Hepatocyte (in vitro differentiated cells): Measurements from ENCODE around the gene VANGL1. TPM values are rescaled to one million over a fixed set of nuclear protein-coding genes. Genes with fewer than 3 reads are reported as not detected.

Experiments
- DNase-seq: peaks from one replicate; pipeline ENCODE4 v3.0.0-alpha.2; 2016; ENCODE audit warnings: low spot score
- H2AFZ ChIP-seq: fragments of 200-600 bp; sonication (generic); 2 replicates; pipeline ENCODE4 v1.6.0; 2016; ENCODE audit warnings: antibody characterized with exemption, mild to moderate bottlenecking
- H3K27ac ChIP-seq: fragments of 200-600 bp; sonication (generic); 2 replicates; pipeline ENCODE4 v1.5.1; 2016; ENCODE audit warnings: mild to moderate bottlenecking
- H3K27me3 ChIP-seq: fragments of 200-600 bp; sonication (generic); 2 replicates; pipeline ENCODE4 v1.6.1; 2016
- H3K36me3 ChIP-seq: fragments of 200-600 bp; sonication (generic); replicated peaks from 2 replicates; pipeline ENCODE4 v1.5.1; 2016; ENCODE audit warnings: low read depth; ENCODE audit not compliant: insufficient read depth
- H3K4me1 ChIP-seq: fragments of 200-600 bp; sonication (generic); 2 replicates; pipeline ENCODE4 v1.5.1; 2016; ENCODE audit warnings: mild to moderate bottlenecking, moderate library complexity; ENCODE audit not compliant: insufficient read depth
- H3K4me2 ChIP-seq: fragments of 200-600 bp; sonication (generic); 2 replicates; pipeline ENCODE4 v1.6.0; 2016
- H3K4me3 ChIP-seq: fragments of 200-600 bp; sonication (generic); 2 replicates; pipeline ENCODE4 v1.5.1; 2016; ENCODE audit warnings: mild to moderate bottlenecking
- H3K79me2 ChIP-seq: fragments of 200-600 bp; sonication (generic); 2 replicates; pipeline ENCODE4 v1.6.0; 2017; ENCODE audit warnings: mild to moderate bottlenecking
- H3K9me2 ChIP-seq: fragments of 200-600 bp; sonication (generic); replicated peaks from 2 replicates; pipeline ENCODE4 v1.6.0; 2017; ENCODE audit warnings: mild to moderate bottlenecking; ENCODE audit not compliant: insufficient read depth
- H3K9me3 ChIP-seq: fragments of 200-600 bp; sonication (generic); 2 replicates; pipeline ENCODE4 v1.5.1; 2016; ENCODE audit warnings: low read depth, mild to moderate bottlenecking
- H4K20me1 ChIP-seq: fragments of 200-600 bp; sonication (generic); 2 replicates; pipeline ENCODE4 v1.6.0; 2016; ENCODE audit warnings: mild to moderate bottlenecking; ENCODE audit not compliant: insufficient read depth, poor library complexity, severe bottlenecking
- CTCF ChIP-seq: fragments of 200-600 bp; sonication (generic); IDR thresholded peaks from 2 replicates; pipeline ENCODE4 v1.5.1; 2016; ENCODE audit warnings: antibody characterized with exemption, mild to moderate bottlenecking; ENCODE audit not compliant: poor library complexity
- EZH2 ChIP-seq: fragments of 200-600 bp; sonication (generic); IDR thresholded peaks from 2 replicates; pipeline ENCODE4 v1.6.1; 2016; ENCODE audit warnings: antibody characterized with exemption, mild to moderate bottlenecking, borderline replicate concordance
- EZH2phosphoT487 ChIP-seq: fragments of 200-600 bp; sonication (generic); IDR thresholded peaks from one replicate; pipeline ENCODE4 v1.6.1; 2018; ENCODE audit warnings: antibody characterized with exemption, mild to moderate bottlenecking, low read depth, moderate library complexity; ENCODE audit not compliant: unreplicated experiment, severe bottlenecking
- WGBS: methylation state at CpG from one replicate; pipeline ENCODE4 v1.1.6; 2016; ENCODE audit warnings: low lambda C conversion rate; ENCODE audit errors: missing lambda C conversion rate; 5-methylcytosine and 5-hydroxymethylcytosine counted together
- polyA plus RNA-seq: library from polyadenylated mRNA; unstranded; fragments of >200 nt; fragmentation: Nextera tagmentation; extraction: Ambion mirVana; gene quantifications from 2 replicates; pipeline ENCODE4 v1.2.1, GENCODE V29; 2016
- total RNA-seq: library from RNA; depleted of rRNA; stranded (reverse); fragments of >200 nt; gene quantifications from 2 replicates; pipeline ENCODE4 v1.2.3, GENCODE V29; 2014

Gene VANGL1
- total and polyA plus RNA-seq, 2 experiments from 2014 or later: 11.6 to 12.1 TPM

GRCh38 chr1:115714572-115715141 lies 72.9 kb downstream of the VANGL1 start:
- no peaks in the 10 kb centered on the region for H3K9me2 ChIP-seq
- WGBS: 31% methylated on average over 1 of the region's 1 CpG
- peak; percentile 71 for DNase-seq
- H3K27ac ChIP-seq: peak overlapping the region; percentile 93
- H3K4me3 ChIP-seq: no peak overlapping the region
- no peaks in the 10 kb centered on the region for H4K20me1 ChIP-seq
- TF ChIP-seq EZH2phosphoT487: no peak
- no peak for TF ChIP-seq CTCF
- TF ChIP-seq EZH2: no peak
- H3K27me3 ChIP-seq: no peaks in the 10 kb centered on the region
- H2AFZ ChIP-seq: no peak overlapping the region
- H3K4me1 ChIP-seq: peaks cover 7% of the 10 kb centered on the region
- no peaks in the 10 kb centered on the region for H3K79me2 ChIP-seq
- no peaks in the 10 kb centered on the region for H3K9me3 ChIP-seq
- no peaks in the 10 kb centered on the region for H3K36me3 ChIP-seq
- H3K4me2 ChIP-seq: peak overlapping the region; percentile 41

- no peaks in the 10 kb centered on the region for H3K9me2 ChIP-seq
- TF ChIP-seq EZH2phosphoT487 (no peak), EZH2 (no peak), CTCF (peak; percentile 51)
- no peak overlapping the region for H3K27ac ChIP-seq
- peaks cover 5% of the 10 kb centered on the region for H3K4me1 ChIP-seq
- H4K20me1 ChIP-seq: no peaks in the 10 kb centered on the region
- no peaks in the 10 kb centered on the region for H3K9me3 ChIP-seq
- DNase-seq: peak; percentile 56
- H3K4me3 ChIP-seq: no peak overlapping the region
- no peaks in the 10 kb centered on the region for H3K27me3 ChIP-seq
- 56% methylated on average over 5 of the region's 5 CpGs for WGBS
- no peaks in the 10 kb centered on the region for H3K36me3 ChIP-seq
- H2AFZ ChIP-seq: no peak overlapping the region
- H3K4me2 ChIP-seq: no peak overlapping the region
- no peaks in the 10 kb centered on the region for H3K79me2 ChIP-seq
Measured at GRCh38 chr1:115717541-115717940, 75.8 kb downstream of the VANGL1 start.

- Histone ChIP-seq H3K4me2 (no peak overlapping the region), H2AFZ (no peak overlapping the region), H3K79me2 (no peaks in the 10 kb centered on the region), H3K4me1 (peaks cover 5% of the 10 kb centered on the region), H3K27ac (no peak overlapping the region), H3K36me3 (no peaks in the 10 kb centered on the region), H3K9me3 (no peaks in the 10 kb centered on the region), H4K20me1 (no peaks in the 10 kb centered on the region), H3K9me2 (no peaks in the 10 kb centered on the region), H3K27me3 (no peaks in the 10 kb centered on the region), H3K4me3 (no peak overlapping the region)
- DNase-seq: no peak
- TF ChIP-seq CTCF (no peak), EZH2 (no peak), EZH2phosphoT487 (no peak)
- WGBS: 64% methylated on average over 5 of the region's 5 CpGs
Measured at GRCh38 chr1:115718011-115718754, 76.4 kb downstream of the VANGL1 start.
